ENCODE data around the gene SLC39A12.
A peak's percentile ranks its signal among the peaks of the same experiment; 100 is the strongest.
"Not testable (repeated sequence)": the region's sequence is repeated elsewhere in the genome, so short reads cannot be mapped to it uniquely, and the experiment has no call there.

SLC39A12 gene

GRCh38 chr10:17951868-17952371 is at the start of gene SLC39A12:
Gene SLC39A12 (plus strand): TSS chr10:17951918. CDS start chr10:17953277, 1,359 bp downstream.
- DNase-seq (ENCODE audit: insufficient read length, low spot score) (no peak), FAIRE-seq (no peak)

GRCh38 chr10:17904564-17904963 is 47.2 kb upstream of the SLC39A12 start:
- FAIRE-seq (no peak), DNase-seq (ENCODE audit: insufficient read length, low spot score) (no peak)

GRCh38 chr10:17905491-17905890 is 46.2 kb upstream of the SLC39A12 start:
- DNase-seq (ENCODE audit: insufficient read length, low spot score) = no peak
- no peak for FAIRE-seq

- no peak for FAIRE-seq
- DNase-seq (ENCODE audit: insufficient read length, low spot score) = no peak
These were observed 45.7 kb upstream of the SLC39A12 start for GRCh38 chr10:17906002-17906401.

DNA sequence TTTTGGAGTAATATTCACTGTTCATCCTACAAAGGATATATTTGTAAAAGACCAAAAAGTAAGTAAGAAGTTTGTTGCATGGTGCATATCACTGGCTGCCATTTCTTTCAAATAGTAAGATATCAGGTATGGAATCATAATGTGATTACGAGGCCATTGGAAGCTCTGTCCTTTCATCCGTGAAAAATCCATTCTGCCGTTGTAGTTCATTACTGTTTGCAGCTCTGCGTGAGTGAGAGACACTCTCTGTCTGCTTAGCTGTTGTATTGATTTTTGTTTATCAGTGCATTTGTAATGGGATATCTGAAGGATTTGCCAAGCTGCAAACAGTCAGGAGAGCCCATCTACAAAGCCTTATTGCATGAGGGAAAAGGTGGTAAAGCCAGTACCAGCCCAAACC is 44.1 kb upstream of the SLC39A12 start:
- DNase-seq (ENCODE audit: insufficient read length, low spot score) = no peak
- no peak for FAIRE-seq

DNA sequence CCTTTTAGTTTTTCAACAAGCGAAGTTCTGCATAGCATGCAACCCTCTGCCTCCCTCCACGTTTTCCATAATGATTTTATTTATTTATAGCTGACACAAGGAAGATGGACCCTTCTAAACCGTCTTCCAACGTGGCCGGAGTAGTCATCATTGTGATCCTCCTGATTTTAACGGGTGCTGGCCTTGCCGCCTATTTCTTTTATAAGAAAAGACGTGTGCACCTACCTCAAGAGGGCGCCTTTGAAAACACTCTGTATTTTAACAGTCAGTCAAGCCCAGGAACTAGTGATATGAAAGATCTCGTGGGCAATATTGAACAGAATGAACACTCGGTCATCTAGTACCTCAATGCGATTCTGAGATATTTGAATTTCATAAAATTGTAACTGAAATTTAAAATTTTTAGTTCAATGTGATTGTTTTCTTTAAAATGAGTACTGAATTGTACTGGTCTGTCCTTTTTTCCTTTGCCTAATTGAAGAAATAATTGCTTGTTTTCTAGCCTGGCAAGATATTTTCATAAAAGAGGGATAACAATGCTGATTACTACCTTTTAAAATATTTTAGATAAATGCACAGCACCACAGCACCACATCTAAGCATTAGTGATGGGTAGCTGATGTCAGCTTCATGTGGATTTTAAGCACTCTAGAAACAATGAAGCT is 41.5 kb upstream of the SLC39A12 start:
- peak; percentile 4 for FAIRE-seq

GRCh38 chr10:17912754-17913153 is 39.0 kb upstream of the SLC39A12 start:
- FAIRE-seq (no peak), DNase-seq (ENCODE audit: insufficient read length, low spot score) (no peak)

More for the DNA sequence above, 41.5 kb upstream of the SLC39A12 start:
- DNase-seq (ENCODE audit: insufficient read length, low spot score) = peak; percentile 10

GRCh38 chr10:17913604-17914003 is 38.1 kb upstream of the SLC39A12 start:
- DNase-seq (ENCODE audit: insufficient read length, low spot score) (no peak), FAIRE-seq (no peak)

- DNase-seq (ENCODE audit: insufficient read length, low spot score) (no peak), FAIRE-seq (no peak)
These were observed 37.3 kb upstream of the SLC39A12 start for GRCh38 chr10:17914169-17915045.

DNA sequence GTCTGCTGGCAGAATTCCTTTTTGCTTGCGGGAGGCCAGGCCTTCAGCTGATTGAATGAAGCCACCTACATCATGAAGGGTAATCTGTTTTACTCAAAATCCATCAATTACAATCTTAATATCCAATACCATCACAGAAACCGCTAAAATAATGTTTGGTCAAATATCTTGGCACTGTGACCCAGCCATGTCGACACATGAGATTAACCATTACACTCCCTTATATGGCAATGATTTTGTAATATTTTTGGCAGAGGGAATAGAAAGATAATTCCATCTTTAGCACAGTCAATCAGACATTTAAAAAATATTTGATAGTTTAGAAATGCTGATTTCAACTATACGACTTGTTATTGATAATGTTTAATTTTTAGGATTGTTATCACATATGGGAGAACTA is 36.5 kb upstream of the SLC39A12 start:
- FAIRE-seq = no peak

DNA sequence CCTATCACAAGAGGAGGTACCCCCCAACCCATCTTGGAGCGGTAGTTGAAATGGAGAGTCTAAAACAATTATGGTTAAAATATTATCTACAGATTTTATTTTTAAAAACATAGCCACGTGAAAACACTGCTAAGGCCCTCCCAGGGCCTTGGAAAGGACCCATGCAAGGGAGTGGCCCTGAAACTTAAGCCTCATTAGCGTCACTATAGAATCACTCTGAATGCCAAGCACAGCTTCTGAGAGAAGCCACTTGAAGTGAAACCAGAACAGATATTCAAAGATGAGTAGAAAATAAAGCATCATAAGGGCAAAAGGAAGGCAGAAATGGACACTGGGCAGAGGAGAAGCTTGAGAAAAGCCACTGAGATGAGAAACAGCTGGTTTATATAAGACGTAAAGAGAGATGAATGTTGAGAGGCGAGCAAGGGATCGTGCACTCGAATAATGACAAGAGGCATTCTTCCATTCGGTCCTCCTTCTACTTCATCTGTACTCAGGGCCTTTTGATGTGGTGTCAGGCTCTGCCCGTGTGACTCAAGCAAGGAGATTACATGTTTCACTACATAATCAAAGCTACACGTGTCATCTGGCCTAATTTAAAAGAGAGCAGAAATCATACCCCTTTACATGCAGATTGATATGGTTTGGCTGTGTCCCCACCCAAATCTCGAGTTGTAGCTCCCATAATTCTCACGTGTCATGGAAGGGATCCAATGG is 33.4 kb upstream of the SLC39A12 start:
- FAIRE-seq (no peak), DNase-seq (ENCODE audit: insufficient read length, low spot score) (no peak)

More for the DNA sequence above, 36.5 kb upstream of the SLC39A12 start:
- no peak for DNase-seq (ENCODE audit: insufficient read length, low spot score)

GRCh38 chr10:17921378-17921777 is 30.3 kb upstream of the SLC39A12 start:
- no peak for FAIRE-seq
- no peak for DNase-seq (ENCODE audit: insufficient read length, low spot score)

GRCh38 chr10:17923728-17924127 is 28.0 kb upstream of the SLC39A12 start:
- no peak for DNase-seq (ENCODE audit: insufficient read length, low spot score)
- no peak for FAIRE-seq

DNA sequence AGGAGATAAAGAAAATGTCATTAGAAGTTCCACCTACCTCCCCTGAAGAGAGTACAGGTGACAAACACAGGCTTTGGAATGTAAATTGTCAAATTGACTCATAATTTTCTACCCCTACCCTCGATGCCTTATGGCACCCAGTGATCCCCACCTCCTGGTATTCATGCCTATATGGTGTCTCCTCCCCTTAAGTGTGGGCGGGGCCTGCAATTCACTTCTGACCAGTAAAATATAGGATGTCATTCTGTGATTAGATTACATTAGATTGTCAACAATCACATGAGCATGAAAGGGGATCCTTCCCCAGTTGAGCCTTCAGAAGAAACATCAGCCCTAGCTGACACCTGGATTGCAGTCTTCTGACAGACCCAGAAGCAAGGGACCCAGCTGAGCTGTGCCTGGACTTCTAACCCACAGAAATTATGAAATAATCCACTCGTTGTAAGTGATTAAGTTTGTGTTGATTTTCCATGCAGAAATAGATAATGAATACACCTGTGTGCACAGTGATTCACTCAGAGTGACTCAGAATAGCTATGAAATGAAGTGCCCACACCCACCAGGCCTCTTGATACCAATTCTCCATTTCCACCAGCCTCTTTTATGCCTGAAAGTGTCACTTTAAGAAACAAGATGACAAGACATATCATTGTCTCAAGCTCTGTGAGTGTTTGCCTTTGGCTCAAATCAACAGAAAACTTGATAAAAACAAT is 8.5 kb upstream of the SLC39A12 start:
- no peak for DNase-seq (ENCODE audit: insufficient read length, low spot score)
- no peak for FAIRE-seq

- not testable (repeated sequence) for DNase-seq (ENCODE audit: insufficient read length, low spot score); FAIRE-seq
These were observed 1.4 kb upstream of the SLC39A12 start for GRCh38 chr10:17950269-17950668.

DNA sequence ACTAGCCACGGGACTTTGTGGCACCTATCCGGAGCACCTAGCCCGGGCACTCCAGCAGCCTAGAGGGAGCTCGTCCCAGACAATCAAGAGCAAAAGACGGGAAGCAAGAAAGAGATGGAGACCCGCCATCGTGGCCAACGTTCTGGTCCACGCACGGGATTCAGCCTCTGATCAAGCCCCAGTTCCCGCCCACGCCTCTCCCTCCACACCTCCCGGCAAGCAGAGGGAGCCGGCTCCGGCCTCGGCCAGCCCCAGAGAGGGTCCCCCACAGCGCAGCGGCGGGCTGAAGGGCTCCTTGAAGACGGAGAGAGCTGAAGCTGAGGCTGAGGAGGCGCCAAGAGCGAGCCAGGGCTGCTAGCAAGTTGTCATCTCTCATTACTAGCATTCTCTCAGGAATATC is 992 bp upstream of the SLC39A12 start:
- FAIRE-seq (no peak), DNase-seq (ENCODE audit: insufficient read length, low spot score) (no peak)

GRCh38 chr10:17954372-17954771 is 2.7 kb downstream of the SLC39A12 start:
- not testable (repeated sequence) for DNase-seq (ENCODE audit: insufficient read length, low spot score); FAIRE-seq

GRCh38 chr10:17954861-17955260 is 3.1 kb downstream of the SLC39A12 start:
- no peak for FAIRE-seq
- DNase-seq (ENCODE audit: insufficient read length, low spot score) = no peak

- FAIRE-seq = no peak
- DNase-seq (ENCODE audit: insufficient read length, low spot score) = no peak
These were observed 6.3 kb downstream of the SLC39A12 start for GRCh38 chr10:17958049-17958448.

- FAIRE-seq (no peak), DNase-seq (ENCODE audit: insufficient read length, low spot score) (no peak)
These were observed 8.2 kb downstream of the SLC39A12 start for GRCh38 chr10:17959870-17960269.
